AG09309 (cell line): ENCODE results near the gene MYCBP2.
"Not testable (repeated sequence)": the region's sequence is repeated elsewhere in the genome, so short reads cannot be mapped to it uniquely, and the experiment has no call there.

Experiments
- DNase-seq: peaks from one replicate; pipeline ENCODE4 v3.0.0-alpha.2; 2010; ENCODE audit warnings: low read depth
- H3K4me3 ChIP-seq: 2 replicates; pipeline ENCODE4 v1.5.1; 2011; ENCODE audit warnings: mild to moderate bottlenecking, low read depth, low read length, moderate library complexity; ENCODE audit not compliant: control insufficient read depth
- TF ChIP-seq, protein P1 (sequence below): IDR thresholded peaks from 2 replicates; pipeline ENCODE4 v1.5.1; 2011; ENCODE audit warnings: mild to moderate bottlenecking, low read depth, low read length, inconsistent platforms; ENCODE audit not compliant: insufficient read depth, control insufficient read depth; ENCODE audit errors: missing control alignments

Gene MYCBP2

GRCh38 chr13:77218274-77218673 is 108.6 kb downstream of the MYCBP2 start:
- TF ChIP-seq, protein P1, sequence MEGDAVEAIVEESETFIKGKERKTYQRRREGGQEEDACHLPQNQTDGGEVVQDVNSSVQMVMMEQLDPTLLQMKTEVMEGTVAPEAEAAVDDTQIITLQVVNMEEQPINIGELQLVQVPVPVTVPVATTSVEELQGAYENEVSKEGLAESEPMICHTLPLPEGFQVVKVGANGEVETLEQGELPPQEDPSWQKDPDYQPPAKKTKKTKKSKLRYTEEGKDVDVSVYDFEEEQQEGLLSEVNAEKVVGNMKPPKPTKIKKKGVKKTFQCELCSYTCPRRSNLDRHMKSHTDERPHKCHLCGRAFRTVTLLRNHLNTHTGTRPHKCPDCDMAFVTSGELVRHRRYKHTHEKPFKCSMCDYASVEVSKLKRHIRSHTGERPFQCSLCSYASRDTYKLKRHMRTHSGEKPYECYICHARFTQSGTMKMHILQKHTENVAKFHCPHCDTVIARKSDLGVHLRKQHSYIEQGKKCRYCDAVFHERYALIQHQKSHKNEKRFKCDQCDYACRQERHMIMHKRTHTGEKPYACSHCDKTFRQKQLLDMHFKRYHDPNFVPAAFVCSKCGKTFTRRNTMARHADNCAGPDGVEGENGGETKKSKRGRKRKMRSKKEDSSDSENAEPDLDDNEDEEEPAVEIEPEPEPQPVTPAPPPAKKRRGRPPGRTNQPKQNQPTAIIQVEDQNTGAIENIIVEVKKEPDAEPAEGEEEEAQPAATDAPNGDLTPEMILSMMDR, result no peak
- no peak overlapping the region for H3K4me3 ChIP-seq
- no peak for DNase-seq

DNA sequence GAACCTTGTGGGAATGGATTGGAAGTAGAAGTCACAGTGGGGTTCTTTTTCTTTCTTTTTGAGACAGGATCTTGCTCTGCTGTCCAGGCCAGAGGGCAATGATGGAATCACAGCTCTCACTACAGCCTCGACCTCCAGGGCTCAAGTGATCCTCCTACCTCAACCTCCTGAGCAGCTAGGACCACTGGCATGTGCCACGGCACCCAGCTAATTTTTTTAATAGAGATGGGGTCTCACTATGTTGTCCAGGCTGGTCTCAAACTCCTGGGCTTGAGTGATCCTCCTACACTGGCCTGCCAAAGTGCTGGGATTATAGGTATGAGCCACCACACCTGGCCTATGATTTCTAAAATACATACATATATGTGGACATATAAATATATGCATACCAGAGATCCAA is 111.4 kb downstream of the MYCBP2 start:
- no peak overlapping the region for H3K4me3 ChIP-seq
- TF ChIP-seq, protein P1, result no peak
- no peak for DNase-seq

DNA sequence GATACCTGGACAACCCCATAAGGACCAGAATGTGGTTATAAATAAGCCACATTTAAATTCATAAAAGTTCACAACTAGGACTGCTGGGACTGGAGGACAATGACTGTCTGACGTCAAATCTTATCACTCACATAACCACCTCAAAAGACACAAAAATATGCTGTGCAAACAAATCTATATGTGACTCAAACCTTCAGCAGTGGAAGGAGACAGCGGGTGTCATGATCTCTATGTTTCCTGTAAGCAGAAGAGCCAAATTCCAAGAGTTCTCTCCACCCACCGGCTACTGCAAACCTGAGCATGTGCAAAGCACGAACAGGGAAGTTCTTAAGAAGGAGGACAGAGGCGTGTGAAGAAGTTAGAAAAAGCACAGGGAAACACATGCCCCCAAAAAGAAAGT is 113.2 kb downstream of the MYCBP2 start:
- H3K4me3 ChIP-seq, result no peak overlapping the region
- TF ChIP-seq, protein P1, result no peak
- no peak for DNase-seq

- peak; percentile 67 for DNase-seq
- no peak overlapping the region for H3K4me3 ChIP-seq
- TF ChIP-seq, protein P1, result no peak
Measured at GRCh38 chr13:77207943-77208342, 119.0 kb downstream of the MYCBP2 start.

GRCh38 chr13:77198995-77199394 is 127.9 kb downstream of the MYCBP2 start:
- not testable (repeated sequence) for H3K4me3 ChIP-seq, DNase-seq

DNA sequence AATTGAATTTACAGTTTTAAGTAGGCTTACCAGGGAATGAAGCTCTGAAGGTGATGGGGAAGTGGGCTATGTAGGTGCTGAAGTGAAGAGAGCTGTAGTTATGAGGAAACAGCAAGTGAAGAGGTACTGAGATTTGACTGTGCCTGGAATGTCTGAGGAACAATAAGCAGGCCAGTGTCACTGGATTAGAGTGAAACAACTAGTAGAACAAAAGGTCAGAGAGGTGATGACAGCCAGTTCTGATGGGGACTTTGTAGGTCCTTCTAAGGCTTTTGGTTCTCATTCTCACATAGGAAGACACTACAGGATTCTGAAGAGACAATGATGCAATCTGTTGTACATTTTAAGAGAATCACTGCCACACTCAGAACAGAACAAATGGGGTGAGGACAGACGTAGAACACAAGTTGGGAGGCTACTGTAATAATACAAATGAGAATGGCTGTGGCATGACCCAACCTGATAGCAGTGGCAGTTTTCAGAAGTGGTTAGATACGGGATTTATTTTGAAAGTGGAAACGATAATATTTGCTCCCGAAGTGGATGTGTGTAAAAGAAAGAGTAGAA is 130.8 kb downstream of the MYCBP2 start:
- DNase-seq, result no peak
- H3K4me3 ChIP-seq, result no peak overlapping the region
- TF ChIP-seq, protein P1, result no peak

DNA sequence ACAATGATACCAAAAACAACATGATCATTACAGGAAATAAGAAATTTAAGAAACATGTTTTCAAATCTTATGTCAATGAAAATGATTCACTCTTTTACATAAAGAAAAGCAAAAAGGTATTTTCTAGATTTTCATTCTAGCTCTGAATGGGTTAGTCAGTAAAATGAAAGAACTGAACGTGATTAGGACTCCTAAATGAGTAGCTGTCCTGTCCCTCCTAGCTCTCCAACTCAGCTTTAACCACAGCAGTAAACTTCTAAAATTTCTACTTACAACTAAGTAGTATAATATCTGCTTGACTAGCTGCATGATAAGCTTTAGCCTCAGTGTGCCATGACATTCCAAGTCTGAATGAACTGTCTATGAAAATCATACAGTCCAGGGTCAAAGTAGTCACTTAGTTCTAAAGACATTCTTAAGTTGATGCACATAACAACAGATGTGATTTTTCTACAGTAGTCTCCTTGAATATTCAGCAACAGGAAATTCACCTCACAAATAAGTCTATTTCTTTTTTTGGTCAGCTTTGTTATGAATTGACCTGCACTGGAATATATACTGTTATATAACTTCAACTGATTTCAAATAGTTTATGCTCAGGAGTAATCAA is 136.4 kb downstream of the MYCBP2 start:
- DNase-seq, result no peak
- no peak overlapping the region for H3K4me3 ChIP-seq
- TF ChIP-seq, protein P1, result no peak
